Esophagus muscularis mucosa (tissue), 4 donors: ENCODE measurements around the gene AGXT. TPM values are rescaled to one million over a fixed set of nuclear protein-coding genes. Genes with fewer than 3 reads are reported as not detected.

Source experiments
- DNase-seq: peaks from one replicate; pipeline ENCODE4 v3.0.0-alpha.2; 2017; ENCODE audit errors: extremely low spot score
- H3K27ac ChIP-seq, 4 donors: fragments of 200-600 bp; sonication (generic); replicated peaks in 1 of 4; 1 replicate in 3 of 4; 2 replicates in 1 of 4; pipeline ENCODE4 v1.5.1; 2016 to 2019; ENCODE audit warnings: mild to moderate bottlenecking in 1 of 4
- H3K27me3 ChIP-seq, 4 donors: fragments of 200-600 bp; sonication (generic); one replicate each; pipeline versions ENCODE4 v1.5.1 to v1.6.0; 2016 to 2019
- H3K36me3 ChIP-seq, 4 donors: fragments of 200-600 bp; sonication (generic); one replicate each; pipeline ENCODE4 v1.5.1; 2016 to 2019
- H3K4me1 ChIP-seq, 4 donors: fragments of 200-600 bp; sonication (generic); one replicate each; pipeline ENCODE4 v1.5.1; 2016 to 2019
- H3K4me3 ChIP-seq, 4 donors: fragments of 200-600 bp; sonication (generic); 1 replicate in 2 of 4; 2 replicates in 2 of 4; pipeline ENCODE4 v1.5.1; 2016 to 2019; ENCODE audit warnings: mild to moderate bottlenecking in 4 of 4, moderate library complexity in 1 of 4
- H3K9me3 ChIP-seq, 4 donors: fragments of 200-600 bp; sonication (generic); 1 replicate in 3 of 4; 2 replicates in 1 of 4; pipeline ENCODE4 v1.5.1; 2016 to 2019
- CTCF ChIP-seq, 3 experiments: fragments of 200-600 bp in 2 of 3; fragments of 450-650 bp in 1 of 3; sonication (generic) in 2 of 3; IDR thresholded peaks; one replicate each; pipeline ENCODE4 v1.5.1; 2017 to 2019; ENCODE audit warnings: antibody characterized with exemption in 3 of 3, mild to moderate bottlenecking in 2 of 3, moderate library complexity in 1 of 3
- EP300 ChIP-seq: sonication (generic); formaldehyde crosslinking; IDR thresholded peaks from one replicate; pipeline ENCODE4 v1.6.1; 2017; ENCODE audit warnings: antibody characterized with exemption
- POLR2A ChIP-seq: fragments of 450-650 bp; IDR thresholded peaks from one replicate; pipeline ENCODE4 v1.6.1; 2017; ENCODE audit warnings: antibody characterized with exemption, moderate library complexity, mild to moderate bottlenecking, low read depth
- POLR2AphosphoS5 ChIP-seq, 2 donors: sonication (generic); formaldehyde crosslinking; IDR thresholded peaks; one replicate each; pipeline ENCODE4 v1.6.1; 2017; ENCODE audit warnings: antibody characterized with exemption in 2 of 2
- WGBS: methylation state at CpG from one replicate; pipeline ENCODE4 v1.1.5; 2018; 5-methylcytosine and 5-hydroxymethylcytosine counted together
- intact Hi-C: fragments of 100-400 bp; cut with DNase I; formaldehyde crosslinking; loops from one replicate; pipeline ENCODE4 v1.15.1; 2023
- total RNA-seq, 4 donors: library from RNA; depleted of rRNA; stranded (reverse); fragments of >200 nt; gene quantifications; one replicate each; pipeline versions ENCODE4 v1.1.0 to v1.2.1, GENCODE V29; 2016

Gene AGXT
- total RNA-seq, 4 donors from 2014 or later, result not detected

- Histone ChIP-seq H3K4me3 (no peak overlapping the region), H3K27ac (no peak overlapping the region), H3K9me3 (no peaks in the 10 kb centered on the region), H3K36me3 (no peaks in the 10 kb centered on the region), H3K4me1 (peaks cover 23 to 38% (median 37%) of the 10 kb centered on the region in 4 donors), H3K27me3 (peaks cover 0 to 74% (median 7%) of the 10 kb centered on the region in 4 donors)
- no peak for TF ChIP-seq CTCF (IDR thresholded peaks at IDR 0.05)
- TF ChIP-seq POLR2A, result no peak
- no peak for TF ChIP-seq POLR2AphosphoS5 (IDR thresholded peaks at IDR 0.05)
- TF ChIP-seq EP300, result no peak
- intact Hi-C loops, result no loop called here
- 80% methylated on average over 19 of the region's 20 CpGs for WGBS
- no peak for DNase-seq
These were observed 43.1 kb downstream of the AGXT start for GRCh38 chr2:240911641-240912265.

- H3K4me1 ChIP-seq, result peaks cover 28 to 44% (median 41%) of the 10 kb centered on the region in 4 donors
- peaks cover 0 to 79% (median 7%) of the 10 kb centered on the region in 4 donors for H3K27me3 ChIP-seq
- no peak overlapping the region for H3K4me3 ChIP-seq
- TF ChIP-seq POLR2AphosphoS5 (IDR thresholded peaks at IDR 0.05), result no peak
- TF ChIP-seq EP300, result no peak
- no peak for TF ChIP-seq CTCF (IDR thresholded peaks at IDR 0.05)
- TF ChIP-seq POLR2A, result no peak
- H3K36me3 ChIP-seq, result no peaks in the 10 kb centered on the region
- no peak overlapping the region for H3K27ac ChIP-seq
- DNase-seq, result no peak
- 87% methylated on average over 14 of the region's 21 CpGs for WGBS
- no peaks in the 10 kb centered on the region for H3K9me3 ChIP-seq
- intact Hi-C loops, result no loop called here
These were observed 44.5 kb downstream of the AGXT start for GRCh38 chr2:240912878-240913809.

GRCh38 chr2:240913810-240914644, 45.4 kb downstream of the AGXT start:
- H3K36me3 ChIP-seq, result no peaks in the 10 kb centered on the region
- no peak overlapping the region for H3K27ac ChIP-seq
- WGBS, result 33% methylated on average over 14 of the region's 36 CpGs
- intact Hi-C loops, result no loop called here
- no peak for DNase-seq
- no peaks in the 10 kb centered on the region for H3K9me3 ChIP-seq
- peaks cover 0 to 83% (median 7%) of the 10 kb centered on the region in 4 donors for H3K27me3 ChIP-seq
- H3K4me1 ChIP-seq, result peaks cover 28 to 44% (median 41%) of the 10 kb centered on the region in 4 donors
- TF ChIP-seq POLR2AphosphoS5 (IDR thresholded peaks at IDR 0.05), result peak in 1 of 2 donors; percentile 40
- no peak for TF ChIP-seq POLR2A
- peak; percentile 55 to 86 (median 58) for TF ChIP-seq CTCF (IDR thresholded peaks at IDR 0.05)
- TF ChIP-seq EP300, result no peak
- no peak overlapping the region for H3K4me3 ChIP-seq

GRCh38 chr2:240914645-240915525, 46.3 kb downstream of the AGXT start:
- H3K27ac ChIP-seq, result no peak overlapping the region
- H3K9me3 ChIP-seq, result no peaks in the 10 kb centered on the region
- 74% methylated on average over 10 of the region's 25 CpGs for WGBS
- intact Hi-C loops, result no loop called here
- TF ChIP-seq POLR2A (no peak), EP300 (no peak), POLR2AphosphoS5 (IDR thresholded peaks at IDR 0.05) (no peak), CTCF (IDR thresholded peaks at IDR 0.05) (no peak)
- DNase-seq, result no peak
- no peak overlapping the region for H3K4me3 ChIP-seq
- peaks cover 0 to 75% (median 7%) of the 10 kb centered on the region in 4 donors for H3K27me3 ChIP-seq
- no peaks in the 10 kb centered on the region for H3K36me3 ChIP-seq
- peaks cover 28 to 44% (median 41%) of the 10 kb centered on the region in 4 donors for H3K4me1 ChIP-seq
